Stomach smooth muscle (tissue), 2 donors: ENCODE data around the gene ARMC9.

Experiments used
- H3K27ac ChIP-seq: one replicate; pipeline ENCODE4 v1.7.0; 2013; ENCODE audit warnings: mild to moderate bottlenecking, low read length, inconsistent platforms
- H3K27me3 ChIP-seq, 2 donors: one replicate each; pipeline ENCODE4 v1.7.0; 2013; ENCODE audit warnings: low read length in 2 of 2; ENCODE audit not compliant: insufficient read depth in 2 of 2, control insufficient read depth in 1 of 2
- H3K36me3 ChIP-seq, 2 donors: one replicate each; pipeline ENCODE4 v1.7.0; 2013; ENCODE audit warnings: low read length in 2 of 2; ENCODE audit not compliant: control insufficient read depth in 2 of 2, insufficient read depth in 2 of 2
- H3K4me1 ChIP-seq: one replicate; pipeline ENCODE4 v1.7.0; 2013; ENCODE audit warnings: low read length; ENCODE audit not compliant: control insufficient read depth, insufficient read depth
- H3K4me3 ChIP-seq, 2 donors: one replicate each; pipeline ENCODE4 v1.7.0; 2013; ENCODE audit warnings: low read length in 2 of 2
- H3K9ac ChIP-seq, 2 donors: one replicate each; pipeline ENCODE4 v1.7.0; 2013; ENCODE audit warnings: low read length in 2 of 2, mild to moderate bottlenecking in 1 of 2
- H3K9me3 ChIP-seq, 2 donors: one replicate each; pipeline ENCODE4 v1.7.0; 2013; ENCODE audit warnings: low read length in 2 of 2; ENCODE audit not compliant: control insufficient read depth in 2 of 2
- donor health status: healthy.
- donor health status: Pancreatic carcinoma.

ARMC9 gene

DNA sequence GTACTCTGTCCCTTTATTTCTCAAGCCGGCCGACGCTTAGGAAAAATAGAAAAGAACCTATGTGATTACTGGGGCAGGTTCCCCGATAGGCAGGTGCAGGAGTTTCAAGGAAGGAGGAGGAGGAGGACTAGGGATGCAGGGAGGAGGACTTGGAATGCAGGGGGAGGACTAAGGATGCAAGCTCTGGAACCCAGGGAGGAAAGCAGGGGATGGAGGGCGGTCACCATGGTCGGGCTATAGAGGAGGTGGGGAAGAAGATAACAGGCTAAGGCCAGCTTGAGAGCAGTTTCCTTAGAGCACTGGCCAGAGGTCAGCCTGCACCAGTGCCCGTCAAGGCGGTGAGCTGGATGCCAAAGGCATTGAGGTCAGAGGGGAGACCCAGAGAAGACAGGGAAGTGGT, 178.4 kb downstream of the ARMC9 start:
- no peaks in the 10 kb centered on the region for H3K36me3 ChIP-seq
- no peak overlapping the region for H3K9ac ChIP-seq
- no peak overlapping the region for H3K4me3 ChIP-seq
- H3K27me3 ChIP-seq, result no peaks in the 10 kb centered on the region
- no peak overlapping the region for H3K27ac ChIP-seq
- H3K4me1 ChIP-seq, result no peaks in the 10 kb centered on the region
- no peaks in the 10 kb centered on the region for H3K9me3 ChIP-seq

DNA sequence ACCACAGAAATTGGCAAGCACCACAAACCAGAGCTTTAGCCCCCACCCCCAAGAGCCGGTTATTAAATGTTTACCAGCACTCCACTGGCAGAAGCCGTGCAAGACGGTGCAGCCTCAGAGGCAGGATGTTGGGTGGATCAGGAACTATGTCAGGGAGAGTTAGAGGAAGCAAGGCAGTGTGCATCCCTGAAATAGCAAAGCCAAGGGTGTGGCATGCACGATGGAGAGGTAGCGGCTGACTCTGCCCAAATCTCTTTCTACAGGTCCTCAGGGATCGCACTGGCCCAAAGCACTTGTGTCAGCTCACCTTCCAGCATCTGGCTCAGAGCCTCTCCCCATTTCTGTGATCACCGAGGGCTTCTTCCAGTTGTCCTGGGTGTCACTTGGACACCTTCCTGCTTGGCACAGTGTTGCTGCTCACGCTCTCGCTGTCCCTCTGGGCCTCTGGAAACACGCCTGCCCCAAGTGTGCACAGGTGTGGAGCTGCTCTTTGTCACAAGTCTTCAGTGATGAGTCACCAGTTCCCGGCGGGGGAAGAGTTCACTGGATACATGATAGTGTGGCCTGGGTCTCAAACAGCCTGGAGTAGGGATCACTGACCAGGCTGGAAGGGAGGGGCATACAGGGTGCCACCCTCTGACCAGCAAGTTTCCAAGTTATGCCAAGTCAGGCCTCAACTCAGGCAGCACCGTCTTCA, 179.7 kb downstream of the ARMC9 start:
- Histone ChIP-seq H3K27ac (no peak overlapping the region), H3K27me3 (no peaks in the 10 kb centered on the region), H3K9ac (no peak overlapping the region), H3K4me1 (no peaks in the 10 kb centered on the region), H3K9me3 (no peaks in the 10 kb centered on the region), H3K4me3 (no peak overlapping the region), H3K36me3 (no peaks in the 10 kb centered on the region)

DNA sequence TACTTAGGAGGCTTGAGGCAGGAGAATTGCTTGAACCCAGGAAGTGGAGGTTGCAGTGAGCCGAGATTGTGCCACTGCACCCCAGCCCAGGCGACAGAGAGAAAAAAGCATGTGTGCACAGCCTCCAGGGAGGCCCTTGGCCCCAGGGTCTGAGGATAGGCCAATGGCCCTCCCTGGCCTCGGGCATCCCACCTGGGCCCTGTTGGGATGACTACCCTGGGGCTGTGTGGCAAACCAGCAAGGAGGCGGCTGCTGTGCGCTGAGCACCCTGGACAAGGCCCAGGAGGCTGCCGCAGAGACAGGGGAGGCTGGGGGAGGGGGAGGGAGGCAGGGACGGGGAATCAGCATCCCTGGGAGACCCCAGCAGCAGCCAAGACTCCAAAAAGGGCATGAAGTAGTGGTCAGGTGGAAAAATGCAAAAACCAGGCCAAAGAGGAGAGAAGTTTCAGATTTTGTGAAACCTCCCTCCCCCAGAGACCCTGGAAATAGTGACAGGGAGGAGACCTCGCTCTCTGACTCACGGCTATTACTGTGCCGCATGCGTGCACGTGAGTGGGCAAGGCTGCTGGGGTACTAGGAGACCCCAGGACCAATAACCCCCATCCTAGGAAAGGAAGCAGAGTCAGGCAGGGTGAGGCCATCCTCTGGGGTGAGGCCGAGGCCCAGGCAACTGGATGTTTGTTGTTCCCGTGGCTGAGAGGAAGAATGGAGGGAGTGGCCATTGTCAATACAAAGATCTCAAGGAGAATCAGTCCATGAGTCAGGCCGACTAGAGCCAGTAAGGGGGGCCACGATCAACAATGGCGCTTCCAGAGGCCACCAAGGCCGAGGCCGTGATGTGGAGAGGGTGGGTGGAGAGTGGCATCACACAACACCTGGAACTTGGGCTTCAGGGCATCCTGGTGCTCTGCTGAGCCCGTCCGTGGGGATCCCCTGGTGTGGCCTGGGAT, 181.1 kb downstream of the ARMC9 start:
- H3K36me3 ChIP-seq, result no peaks in the 10 kb centered on the region
- H3K27ac ChIP-seq, result no peak overlapping the region
- no peaks in the 10 kb centered on the region for H3K27me3 ChIP-seq
- H3K4me3 ChIP-seq, result no peak overlapping the region
- H3K4me1 ChIP-seq, result no peaks in the 10 kb centered on the region
- H3K9me3 ChIP-seq, result peaks cover 0 to 1% of the 10 kb centered on the region in 2 donors
- no peak overlapping the region for H3K9ac ChIP-seq

DNA sequence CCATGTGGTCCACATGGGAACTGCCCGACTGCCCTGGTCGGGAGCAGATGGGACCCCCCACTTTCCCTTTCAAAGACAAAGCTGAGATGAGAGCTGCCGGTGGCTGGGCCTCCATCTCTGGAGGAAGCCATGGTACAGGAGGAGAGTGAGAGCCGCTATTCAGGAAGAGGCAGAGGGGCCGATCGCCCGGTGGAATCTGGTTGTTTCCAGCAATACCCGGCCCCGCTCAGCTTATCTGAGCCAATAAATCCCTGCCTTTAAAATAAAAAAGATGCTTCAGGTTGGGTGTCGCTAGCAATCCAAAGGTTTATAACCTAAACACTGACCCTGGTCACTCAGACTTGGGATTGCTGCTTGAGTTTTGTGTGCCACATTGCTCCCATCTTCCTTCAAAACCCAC, 181.9 kb downstream of the ARMC9 start:
- Histone ChIP-seq H3K4me1 (no peaks in the 10 kb centered on the region), H3K27me3 (no peaks in the 10 kb centered on the region), H3K36me3 (no peaks in the 10 kb centered on the region), H3K27ac (no peak overlapping the region), H3K9me3 (peaks cover 0 to 5% of the 10 kb centered on the region in 2 donors), H3K4me3 (no peak overlapping the region), H3K9ac (no peak overlapping the region)

DNA sequence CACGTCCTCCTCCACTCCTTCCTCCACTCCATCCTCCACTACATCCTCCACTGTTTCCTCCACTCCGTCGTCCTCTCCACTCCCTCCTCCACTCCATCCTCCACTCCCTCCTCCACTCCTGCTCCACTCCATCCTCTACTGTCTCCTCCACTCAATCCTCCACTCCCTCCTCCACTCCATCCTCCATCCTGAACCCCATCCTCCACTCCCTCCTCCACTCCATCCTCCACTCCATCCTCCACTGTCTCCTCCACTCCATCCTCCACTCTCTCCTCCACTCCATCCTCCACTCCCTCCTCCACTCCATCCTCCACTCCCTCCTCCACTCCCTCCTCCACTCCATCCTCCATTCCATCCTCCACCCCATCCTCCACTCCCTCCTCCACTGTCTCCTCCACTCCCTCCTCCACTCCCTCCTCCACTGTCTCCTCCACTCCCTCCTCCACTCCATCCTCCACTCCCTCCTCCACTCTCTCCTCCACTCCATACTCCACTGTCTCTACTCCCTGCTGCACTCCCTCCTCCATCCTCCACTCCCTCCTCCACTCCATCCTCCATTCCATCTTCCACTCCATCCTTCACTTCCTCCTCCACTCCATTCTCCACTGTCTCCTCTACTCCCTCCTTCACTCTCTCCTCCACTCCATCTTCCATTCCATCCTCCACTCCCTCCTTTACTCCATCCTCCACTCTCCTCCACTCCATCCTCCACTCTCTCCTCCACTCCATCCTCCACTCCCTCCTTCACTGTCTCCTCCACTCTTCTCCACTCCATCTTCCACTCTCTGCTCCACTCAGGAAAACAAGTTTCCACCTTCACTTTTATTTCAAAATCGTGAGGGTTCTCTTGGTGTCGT, 182.8 kb downstream of the ARMC9 start:
- H3K4me1 ChIP-seq, result no peaks in the 10 kb centered on the region
- H3K27ac ChIP-seq, result no peak overlapping the region
- H3K27me3 ChIP-seq, result no peaks in the 10 kb centered on the region
- no peaks in the 10 kb centered on the region for H3K36me3 ChIP-seq
- no peak overlapping the region for H3K9ac ChIP-seq
- peaks cover 0 to 5% of the 10 kb centered on the region in 2 donors for H3K9me3 ChIP-seq
- H3K4me3 ChIP-seq, result no peak overlapping the region

DNA sequence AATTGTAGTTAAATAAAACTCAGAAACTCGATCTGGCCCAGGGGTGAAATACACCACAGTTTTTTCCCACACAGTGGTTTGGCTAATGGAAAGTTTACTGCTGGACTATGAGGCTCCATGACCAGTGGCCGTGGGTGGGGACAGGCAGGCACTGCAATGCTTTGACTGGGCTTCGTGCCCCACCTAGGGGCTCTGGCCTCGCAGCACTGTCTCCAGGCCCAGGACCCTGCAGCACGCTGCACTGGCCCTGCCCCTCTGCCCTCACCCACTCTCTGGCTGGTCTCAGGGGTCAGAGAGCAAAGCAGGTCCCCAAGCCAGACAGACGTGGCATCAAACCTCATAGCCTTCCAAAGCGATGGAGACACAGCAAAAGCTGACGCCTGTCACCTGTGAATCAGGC, 183.7 kb downstream of the ARMC9 start:
- H3K27ac ChIP-seq, result no peak overlapping the region
- no peak overlapping the region for H3K9ac ChIP-seq
- H3K4me1 ChIP-seq, result no peaks in the 10 kb centered on the region
- H3K36me3 ChIP-seq, result no peaks in the 10 kb centered on the region
- no peak overlapping the region for H3K4me3 ChIP-seq
- H3K27me3 ChIP-seq, result no peaks in the 10 kb centered on the region
- peaks cover 0 to 5% of the 10 kb centered on the region in 2 donors for H3K9me3 ChIP-seq

DNA sequence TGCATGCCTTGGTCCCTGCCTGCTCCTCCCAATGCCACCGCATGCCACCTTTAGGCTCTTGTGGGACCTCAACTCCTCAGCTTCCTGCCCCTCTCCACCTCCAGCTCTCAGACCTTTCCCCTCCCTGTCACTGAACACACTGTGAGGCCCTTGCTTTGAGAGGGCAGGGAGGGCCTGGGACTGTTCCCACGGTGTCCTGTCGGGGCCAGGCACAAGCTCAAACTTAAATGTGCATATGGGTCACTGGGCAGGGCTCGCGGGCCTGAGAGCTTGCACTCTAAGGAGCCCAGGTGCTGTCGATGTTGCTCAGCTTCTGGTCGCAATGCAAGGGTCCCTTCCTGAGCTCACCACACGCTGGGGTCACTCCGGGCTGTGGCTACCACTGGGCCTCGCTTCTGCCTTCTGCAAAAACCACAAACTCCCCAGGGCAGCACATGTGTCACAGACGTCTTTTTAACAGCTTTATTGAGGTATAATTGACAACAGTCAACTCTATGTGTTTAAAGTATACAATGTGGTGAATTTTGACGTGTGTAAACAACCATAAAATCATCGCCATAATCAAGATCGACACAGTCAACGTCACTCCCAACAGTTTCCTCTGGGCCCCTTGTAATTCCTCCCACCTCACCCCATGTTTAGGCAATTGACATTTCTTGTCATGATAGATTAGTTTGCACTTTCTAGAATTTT, 185.1 kb downstream of the ARMC9 start:
- Histone ChIP-seq H3K36me3 (no peaks in the 10 kb centered on the region), H3K27me3 (no peaks in the 10 kb centered on the region), H3K4me1 (peaks cover 4% of the 10 kb centered on the region), H3K27ac (no peak overlapping the region), H3K9ac (no peak overlapping the region), H3K9me3 (peaks cover 0 to 5% of the 10 kb centered on the region in 2 donors), H3K4me3 (no peak overlapping the region)

DNA sequence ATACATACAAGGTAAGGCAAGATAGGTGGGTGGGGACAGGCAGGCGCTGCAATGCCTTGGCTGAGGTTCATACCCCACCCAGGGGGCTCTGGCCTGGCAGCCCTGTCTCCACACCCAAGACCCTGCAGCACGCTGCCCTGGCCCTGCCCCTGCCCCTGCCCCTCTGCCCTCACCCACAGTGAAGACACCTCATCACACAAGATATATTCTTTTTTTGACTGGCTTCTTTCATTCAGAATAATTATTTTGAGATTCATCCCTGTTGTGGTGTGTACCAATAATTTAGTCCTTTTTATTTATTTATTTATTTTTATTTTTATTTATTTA, 185.6 kb downstream of the ARMC9 start:
- Histone ChIP-seq H3K36me3 (no peaks in the 10 kb centered on the region), H3K4me3 (no peak overlapping the region), H3K27me3 (no peaks in the 10 kb centered on the region), H3K9ac (no peak overlapping the region), H3K4me1 (peaks cover 4% of the 10 kb centered on the region), H3K9me3 (peaks cover 0 to 5% of the 10 kb centered on the region in 2 donors), H3K27ac (no peak overlapping the region)

DNA sequence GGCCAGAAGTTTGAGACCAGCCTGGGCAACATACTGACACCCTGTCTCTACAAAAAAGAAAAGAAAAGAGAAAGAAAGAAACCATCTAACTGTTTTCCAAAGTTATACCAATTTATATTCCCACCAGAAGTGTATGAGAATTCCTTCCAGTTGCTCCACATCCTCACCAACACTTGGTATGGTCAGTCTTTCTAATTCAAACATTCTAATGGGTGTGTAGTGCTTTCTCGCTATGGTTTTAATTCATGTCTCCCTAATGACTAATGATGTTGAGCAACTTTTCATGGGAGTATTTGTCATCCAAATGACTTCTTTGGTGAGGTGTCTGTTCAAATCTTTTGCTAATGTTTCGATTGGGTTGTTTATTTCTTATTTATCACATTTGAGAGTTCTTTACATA, 186.5 kb downstream of the ARMC9 start:
- Histone ChIP-seq H3K27me3 (no peaks in the 10 kb centered on the region), H3K36me3 (no peaks in the 10 kb centered on the region), H3K4me3 (no peak overlapping the region), H3K27ac (no peak overlapping the region), H3K9me3 (peaks cover 0 to 5% of the 10 kb centered on the region in 2 donors), H3K9ac (no peak overlapping the region), H3K4me1 (peaks cover 4% of the 10 kb centered on the region)

DNA sequence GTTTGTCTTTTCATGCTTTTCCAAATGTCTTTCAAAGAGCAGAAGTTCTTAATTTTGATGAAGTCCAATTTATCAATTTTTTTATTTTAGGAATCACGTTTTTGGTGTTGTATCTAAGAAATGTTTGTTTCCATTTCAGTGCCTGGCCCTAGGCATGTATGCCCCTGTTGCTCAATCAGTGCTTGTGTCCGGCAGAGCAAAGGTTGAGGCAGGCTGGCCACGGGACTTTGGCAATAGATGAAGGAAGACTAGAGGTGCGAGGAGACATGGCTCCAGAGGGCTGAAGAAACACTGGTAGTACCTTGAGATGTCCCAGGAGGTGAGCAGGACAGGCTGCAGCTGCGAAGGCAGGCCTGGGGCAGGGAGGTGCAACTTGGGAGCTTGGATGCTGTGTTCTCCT, 187.0 kb downstream of the ARMC9 start:
- Histone ChIP-seq H3K27ac (no peak overlapping the region), H3K4me3 (no peak overlapping the region), H3K27me3 (no peaks in the 10 kb centered on the region), H3K4me1 (peaks cover 4% of the 10 kb centered on the region), H3K9ac (no peak overlapping the region), H3K36me3 (no peaks in the 10 kb centered on the region), H3K9me3 (peaks cover 0 to 5% of the 10 kb centered on the region in 2 donors)
